Measurements from ENCODE around the gene PPAT. TPM values are rescaled to one million over a fixed set of nuclear protein-coding genes. Genes with fewer than 3 reads are reported as not detected.

Gene PPAT
- total RNA-seq = 26.5 and 27.6 TPM in 2 replicates

DNA sequence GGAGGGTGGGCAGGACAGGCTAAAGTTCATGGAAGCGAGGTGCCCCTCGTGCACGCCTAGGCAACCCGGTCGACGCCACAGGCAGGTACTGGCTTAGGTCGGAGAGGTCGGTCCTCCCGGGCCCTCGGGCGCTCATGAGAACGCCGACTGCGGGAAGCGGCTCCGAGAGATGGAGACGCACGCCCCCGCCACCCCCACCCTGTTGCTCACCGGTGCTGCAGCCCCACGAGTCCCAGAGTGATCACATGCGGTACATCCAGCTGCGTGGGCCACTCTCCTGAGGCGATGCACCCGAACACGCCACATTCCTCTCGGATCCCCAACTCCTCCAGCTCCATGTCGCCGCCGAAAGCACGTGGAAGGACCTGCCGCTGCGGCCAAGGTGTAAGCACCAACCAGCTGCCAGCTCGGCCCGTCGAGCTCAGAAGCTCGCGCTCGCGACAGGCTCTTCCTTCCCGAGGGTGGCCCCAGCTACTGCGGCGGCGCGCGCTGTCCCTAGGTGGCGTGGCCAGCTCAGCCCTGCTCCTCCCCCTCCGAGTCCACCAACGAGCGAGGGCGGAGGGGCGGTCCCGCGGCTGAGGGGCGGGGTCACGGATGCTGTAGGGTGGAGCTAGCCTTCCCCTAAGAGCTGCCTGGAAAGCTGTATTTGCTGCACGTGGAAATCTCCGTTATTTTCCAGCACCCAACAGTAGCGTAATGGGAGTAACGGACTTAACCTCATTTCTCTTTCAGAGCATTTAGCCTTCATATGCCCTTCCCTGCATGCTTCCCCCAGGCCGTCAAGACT, at the start of gene PPAT:
PPAT (minus strand) TSS at position 476 of the 787 bp plus-strand sequence; CDS start at position 338, 138 bp downstream.

DNA sequence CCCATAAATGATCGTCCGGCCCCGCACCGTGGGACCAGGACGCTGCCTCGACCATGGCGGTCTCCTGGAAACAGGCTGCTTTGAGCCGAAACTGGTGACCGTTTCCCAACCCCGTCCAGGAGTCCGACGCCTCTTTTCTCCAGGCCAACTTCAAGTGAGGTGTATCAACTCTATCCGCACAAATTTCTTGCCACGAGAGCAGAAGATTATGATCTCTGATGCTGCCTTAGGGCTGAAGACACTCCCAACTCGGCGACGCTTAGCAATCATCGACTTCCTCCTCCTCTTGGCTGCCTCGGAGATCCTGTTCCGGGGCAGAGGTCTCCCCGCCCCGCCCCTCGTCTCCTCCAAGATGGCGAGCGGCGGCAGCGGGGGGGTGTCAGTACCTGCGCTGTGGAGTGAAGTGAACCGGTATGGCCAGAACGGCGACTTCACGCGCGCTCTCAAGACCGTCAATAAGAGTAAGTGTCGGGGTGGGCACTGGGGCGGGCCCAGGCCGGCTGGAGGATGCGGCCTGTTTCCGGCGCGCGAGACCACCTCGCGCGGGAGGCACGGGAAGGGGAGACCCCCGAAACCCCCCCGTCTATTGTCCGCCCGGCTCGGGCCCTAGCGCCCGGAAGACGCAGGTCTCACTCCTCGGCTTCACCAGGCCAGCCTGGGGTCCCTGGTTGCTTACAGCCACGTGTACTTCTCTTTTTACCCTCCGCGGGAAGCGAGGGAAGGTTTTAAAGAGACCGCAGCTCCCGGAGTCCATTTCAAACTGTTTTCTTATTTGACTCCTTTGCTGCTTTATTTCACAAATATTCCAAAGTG, 32.1 kb upstream of the PPAT start, which contains the start of gene SRP72:
SRP72 (plus strand) TSS at position 334 of the 813 bp plus-strand sequence; CDS start at position 353, 19 bp downstream.

DNA sequence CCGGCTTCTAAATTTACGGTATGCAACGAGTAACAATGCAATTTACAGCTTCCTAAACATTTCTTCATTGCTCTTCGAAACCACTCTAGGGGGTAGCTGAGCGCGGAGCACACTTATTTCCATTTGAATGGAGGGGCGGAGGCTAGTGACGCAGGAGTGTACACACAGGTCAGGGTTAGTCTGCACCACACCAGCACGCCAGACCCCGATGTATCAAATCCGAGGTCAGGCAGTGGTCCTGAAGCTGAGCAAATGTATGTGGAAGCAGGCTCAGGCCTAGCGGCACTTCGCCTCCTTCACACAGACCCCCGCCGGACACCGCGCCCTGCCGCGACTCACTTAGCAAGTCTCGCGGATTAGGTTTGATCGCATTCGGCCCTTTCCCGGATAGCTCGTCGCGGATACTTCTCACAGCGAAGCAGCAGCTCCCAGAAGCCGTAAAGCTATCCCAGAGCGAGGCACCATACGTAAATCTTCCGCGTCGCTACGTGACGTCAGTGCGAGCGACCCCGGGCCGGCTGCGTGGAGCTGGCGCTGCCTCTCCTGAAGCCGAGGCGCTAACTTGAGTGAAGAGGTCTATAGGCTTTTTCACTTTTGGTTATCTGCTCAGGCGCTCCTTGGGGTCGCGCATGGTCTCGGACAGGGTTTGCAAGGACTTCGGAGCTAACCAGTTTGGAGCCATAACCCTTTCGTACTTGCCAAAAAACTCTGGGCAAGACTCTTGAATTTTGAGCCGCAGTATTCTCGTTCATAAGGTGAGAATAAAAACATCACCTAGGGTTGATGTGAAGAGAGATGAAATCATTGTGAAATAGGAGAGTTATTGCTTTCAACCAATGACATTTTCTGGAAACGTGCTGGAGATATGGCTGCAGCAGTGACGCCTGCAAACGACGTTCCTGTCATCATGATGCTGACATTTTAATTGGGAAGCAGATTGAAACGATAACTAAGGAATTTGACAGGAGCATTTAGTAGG, 48.1 kb downstream of the PPAT start, which contains the start of gene AASDH:
AASDH (minus strand) TSS at position 469 of the 979 bp plus-strand sequence. CDS start 3,192 bp downstream, outside the sequence.

Other genes with a start within 250 kb of the PPAT start
- 17.5 and 21.7 TPM in 2 replicates for gene AASDH, start 48.1 kb downstream of the PPAT start, total RNA-seq
- 54.5 and 99.8 TPM in 2 replicates for gene PAICS, start 645 bp upstream of the PPAT start, total RNA-seq
- 67.1 and 124 TPM in 2 replicates for gene SRP72, start 32.0 kb upstream of the PPAT start, total RNA-seq
- gene ARL9, start 70.2 kb upstream of the PPAT start, total RNA-seq = under 0.01 and 0.44 TPM in 2 replicates
- 0.37 and 2.2 TPM in 2 replicates for gene HOPX, start 245.7 kb upstream of the PPAT start, total RNA-seq